Lower leg skin (tissue), 4 donors: Measurements from ENCODE around the gene GRM7. TPM values are rescaled to one million over a fixed set of nuclear protein-coding genes. Genes with fewer than 3 reads are reported as not detected.

Experiments
- DNase-seq, 2 donors: peaks; one replicate each; pipeline ENCODE4 v3.0.0-alpha.2; 2019; ENCODE audit warnings: low spot score in 2 of 2
- H3K4me3 ChIP-seq: fragments of 200-600 bp; sonication (generic); 2 replicates; pipeline ENCODE4 v1.5.1; 2017; ENCODE audit warnings: mild to moderate bottlenecking, low read depth; ENCODE audit not compliant: poor library complexity, severe bottlenecking
- POLR2A ChIP-seq, 2 donors: fragments of 450-650 bp; IDR thresholded peaks; one replicate each; pipeline ENCODE4 v1.6.1; 2016 to 2017; ENCODE audit warnings: antibody characterized with exemption in 2 of 2, mild to moderate bottlenecking in 1 of 2, moderate library complexity in 1 of 2
- WGBS, 2 donors: methylation state at CpG; one replicate each; pipeline ENCODE4 v1.1.5; 2018; 5-methylcytosine and 5-hydroxymethylcytosine counted together
- intact Hi-C: fragments of 100-400 bp; cut with DNase I; formaldehyde crosslinking; loops from one replicate; pipeline ENCODE4 v1.15.0; 2023; ENCODE audit warnings: low total_unique reads
- total RNA-seq, 4 donors: library from RNA; depleted of rRNA; stranded (reverse); fragments of >200 nt; gene quantifications; one replicate each; pipeline ENCODE4 v1.1.0, GENCODE V29; 2016
- TF ChIP-seq, protein P1 (sequence below), 3 donors: fragments of 450-650 bp; IDR thresholded peaks; one replicate each; pipeline ENCODE4 v1.5.1; 2016; ENCODE audit warnings: antibody characterized with exemption in 3 of 3, mild to moderate bottlenecking in 3 of 3, moderate library complexity in 2 of 3

Gene GRM7
- total RNA-seq, 4 donors from 2014 or later, result 0.32 TPM; not detected in 3

DNA sequence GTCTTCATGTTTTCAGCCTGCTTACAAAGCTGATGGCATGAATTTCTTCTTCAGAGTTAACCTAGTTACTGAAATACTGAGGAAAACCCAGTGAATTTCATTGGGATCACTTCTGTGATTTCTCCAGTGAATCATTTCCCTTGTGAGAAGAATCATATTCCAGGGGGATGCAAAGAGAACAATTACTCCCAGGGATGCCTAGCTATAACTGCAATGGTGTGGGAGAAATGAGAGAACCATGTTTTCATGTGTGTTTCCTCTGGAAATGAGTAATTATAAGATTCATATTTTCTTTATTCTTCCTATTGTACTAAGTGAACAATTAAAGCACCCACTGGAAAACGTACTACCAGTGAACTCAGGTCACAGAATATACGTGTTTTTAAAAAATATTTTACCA, 485.4 kb downstream of the GRM7 start:
- DNase-seq, result no peak
- TF ChIP-seq, protein P1, sequence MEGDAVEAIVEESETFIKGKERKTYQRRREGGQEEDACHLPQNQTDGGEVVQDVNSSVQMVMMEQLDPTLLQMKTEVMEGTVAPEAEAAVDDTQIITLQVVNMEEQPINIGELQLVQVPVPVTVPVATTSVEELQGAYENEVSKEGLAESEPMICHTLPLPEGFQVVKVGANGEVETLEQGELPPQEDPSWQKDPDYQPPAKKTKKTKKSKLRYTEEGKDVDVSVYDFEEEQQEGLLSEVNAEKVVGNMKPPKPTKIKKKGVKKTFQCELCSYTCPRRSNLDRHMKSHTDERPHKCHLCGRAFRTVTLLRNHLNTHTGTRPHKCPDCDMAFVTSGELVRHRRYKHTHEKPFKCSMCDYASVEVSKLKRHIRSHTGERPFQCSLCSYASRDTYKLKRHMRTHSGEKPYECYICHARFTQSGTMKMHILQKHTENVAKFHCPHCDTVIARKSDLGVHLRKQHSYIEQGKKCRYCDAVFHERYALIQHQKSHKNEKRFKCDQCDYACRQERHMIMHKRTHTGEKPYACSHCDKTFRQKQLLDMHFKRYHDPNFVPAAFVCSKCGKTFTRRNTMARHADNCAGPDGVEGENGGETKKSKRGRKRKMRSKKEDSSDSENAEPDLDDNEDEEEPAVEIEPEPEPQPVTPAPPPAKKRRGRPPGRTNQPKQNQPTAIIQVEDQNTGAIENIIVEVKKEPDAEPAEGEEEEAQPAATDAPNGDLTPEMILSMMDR (IDR thresholded peaks at IDR 0.05), result no peak
- TF ChIP-seq POLR2A (IDR thresholded peaks at IDR 0.05), result no peak
- 76 to 87% methylated on average over 2 of the region's 2 CpGs for WGBS, 2 donors
- H3K4me3 ChIP-seq, result no peak overlapping the region
- intact Hi-C loops, result no loop called here

DNA sequence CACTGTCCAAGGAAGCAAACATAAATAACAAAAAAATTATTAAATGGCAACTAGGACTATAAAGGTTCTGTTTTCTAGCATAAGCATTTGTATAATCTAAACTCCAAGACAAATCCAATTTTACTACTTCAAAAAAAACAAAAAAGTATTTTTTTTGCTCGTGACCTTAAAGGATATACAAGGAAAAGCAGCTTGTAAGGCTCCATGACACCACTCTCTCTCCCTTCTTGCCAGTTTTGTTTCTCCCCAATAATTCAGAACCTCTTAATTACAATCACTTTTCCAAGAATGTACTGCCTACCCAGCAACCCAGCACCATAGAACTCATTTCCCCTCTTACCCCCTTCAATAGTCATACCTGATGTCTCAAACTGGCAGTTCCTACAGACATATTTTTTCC, 496.2 kb downstream of the GRM7 start:
- no peak overlapping the region for H3K4me3 ChIP-seq
- no peak for DNase-seq
- WGBS, 2 donors, result 85 to 93% methylated on average over 1 of the region's 1 CpG
- TF ChIP-seq, protein P1 (IDR thresholded peaks at IDR 0.05), result no peak
- TF ChIP-seq POLR2A (IDR thresholded peaks at IDR 0.05), result no peak
- intact Hi-C loops, result no loop called here

- H3K4me3 ChIP-seq, result no peak overlapping the region
- TF ChIP-seq, protein P1 (IDR thresholded peaks at IDR 0.05), result no peak
- TF ChIP-seq POLR2A (IDR thresholded peaks at IDR 0.05), result no peak
- 56 to 69% methylated on average over 1 of the region's 1 CpG for WGBS, 2 donors
- DNase-seq, result no peak
- intact Hi-C loops, result no loop called here
Observed at GRCh38 chr3:7367968-7368367, 507.1 kb downstream of the GRM7 start.

DNA sequence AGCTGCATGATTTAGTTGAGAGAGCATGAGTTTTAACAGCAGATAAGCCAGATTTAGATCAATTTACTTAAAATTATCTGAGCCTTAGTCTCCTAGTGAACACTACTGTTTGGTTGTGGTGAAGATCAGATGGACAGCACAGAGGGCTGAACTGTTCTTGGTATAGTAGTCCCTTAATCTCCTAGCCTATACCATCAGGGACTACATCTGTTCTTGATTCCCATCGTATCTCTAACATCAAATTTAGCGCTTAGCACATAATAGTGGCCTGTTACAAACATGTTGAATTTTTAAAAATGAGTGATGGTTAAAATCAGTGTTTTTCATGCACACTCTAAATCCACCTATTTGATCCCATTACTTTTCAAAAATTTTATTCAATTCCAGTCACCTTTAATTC, 507.7 kb downstream of the GRM7 start:
- no peak for TF ChIP-seq POLR2A (IDR thresholded peaks at IDR 0.05)
- TF ChIP-seq, protein P1 (IDR thresholded peaks at IDR 0.05), result no peak
- DNase-seq, result no peak
- no peak overlapping the region for H3K4me3 ChIP-seq
- intact Hi-C loops, result no loop called here
- 84 to 87% methylated on average over 2 of the region's 2 CpGs for WGBS, 2 donors

DNA sequence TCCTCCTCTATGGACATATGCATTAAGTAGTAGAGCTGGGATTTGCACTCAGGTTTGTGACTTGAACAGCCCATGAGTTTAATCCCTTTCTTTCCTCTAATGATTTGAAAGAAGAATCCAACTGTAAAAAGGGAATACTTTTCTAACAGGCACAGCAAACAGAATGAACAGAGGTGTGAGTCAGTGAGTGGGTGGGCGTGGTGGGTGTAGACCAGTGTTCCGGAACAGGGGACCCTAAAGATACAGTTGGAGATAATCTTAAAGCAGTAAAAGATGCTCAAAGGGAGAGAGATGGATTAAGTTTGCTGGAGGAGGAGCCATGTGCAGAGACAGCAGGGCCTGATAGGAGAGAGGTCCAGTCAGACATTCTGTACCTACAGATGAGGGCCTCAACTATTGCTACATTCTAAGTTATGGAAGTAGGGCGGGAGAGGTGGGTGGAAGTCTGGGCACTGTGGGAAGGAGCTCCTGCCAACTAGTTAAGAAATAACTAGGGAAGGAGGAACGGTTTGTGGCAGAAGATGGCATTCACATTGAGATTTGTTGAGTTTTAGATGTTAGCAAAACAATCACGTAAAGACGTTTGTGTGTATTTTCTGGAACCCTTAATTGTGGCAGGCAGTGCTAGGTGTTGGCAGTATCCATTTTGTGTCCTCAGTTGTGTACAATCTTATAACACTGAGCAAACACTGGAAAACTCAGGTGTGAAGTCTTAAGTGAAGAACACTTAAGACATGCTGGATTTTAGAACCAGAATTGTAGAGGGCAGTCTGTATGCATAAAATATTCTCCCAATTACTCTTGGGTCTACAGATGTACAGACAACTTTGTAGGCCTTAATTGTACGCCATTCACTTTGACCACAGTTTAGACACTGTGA, 511.0 kb downstream of the GRM7 start:
- no peak overlapping the region for H3K4me3 ChIP-seq
- 65 to 68% methylated on average over 7 of the region's 7 CpGs for WGBS, 2 donors
- DNase-seq, result no peak
- intact Hi-C loops, result no loop called here
- TF ChIP-seq POLR2A (IDR thresholded peaks at IDR 0.05), result no peak
- TF ChIP-seq, protein P1 (IDR thresholded peaks at IDR 0.05), result no peak
